Activated T-helper 2 cell treated with anti-CD3 and anti-CD28 coated beads, Interferon-gamma antibody, Interleukin-2, Interleukin-4, amounts not matched to agents 10 μg/mL and 5 μg/mL and 100 μg/mL, durations not matched to agents 14 hours and 24 hours and 36 hours (primary cell): ENCODE data around the gene ARHGAP25. TPM values are rescaled to one million over a fixed set of nuclear protein-coding genes. Genes with fewer than 3 reads are reported as not detected.

Experiments used
- DNase-seq: peaks from one replicate; pipeline ENCODE4 v3.0.0; 2021; ENCODE audit warnings: low spot score
- H3K27ac Mint-ChIP-seq: one replicate; pipeline ENCODE4 v1.8.0; 2021; ENCODE audit warnings: mixed read lengths
- H3K27me3 Mint-ChIP-seq: one replicate; pipeline ENCODE4 v1.8.0; 2021; ENCODE audit warnings: low read depth, mixed read lengths
- H3K36me3 Mint-ChIP-seq: one replicate; pipeline ENCODE4 v1.8.0; 2021; ENCODE audit warnings: low read depth, mixed read lengths
- H3K4me1 Mint-ChIP-seq: one replicate; pipeline ENCODE4 v1.8.0; 2021; ENCODE audit warnings: low read depth, mixed read lengths
- H3K4me3 Mint-ChIP-seq: one replicate; pipeline ENCODE4 v1.8.0; 2021; ENCODE audit warnings: low read depth, mild to moderate bottlenecking, moderate library complexity, mixed read lengths
- H3K9me3 Mint-ChIP-seq: one replicate; pipeline ENCODE4 v1.8.0; 2021; ENCODE audit warnings: mixed read lengths
- intact Hi-C: fragments of 100-400 bp; cut with micrococcal nuclease; formaldehyde crosslinking; loops from one replicate; pipeline ENCODE4 v1.15.1; 2023
- total RNA-seq: library from RNA; stranded (reverse); gene quantifications from 2 replicates; pipeline ENCODE4 v1.2.3, GENCODE V29; 2022

Gene ARHGAP25
- total RNA-seq, 1 donor from 2014 or later, result 41.3 TPM

GRCh38 chr2:68774569-68775271 is 40.1 kb downstream of the ARHGAP25 start:
- Mint-ChIP-seq H3K36me3 (peaks cover 66% of the 10 kb centered on the region), H3K9me3 (no peaks in the 10 kb centered on the region)

DNA sequence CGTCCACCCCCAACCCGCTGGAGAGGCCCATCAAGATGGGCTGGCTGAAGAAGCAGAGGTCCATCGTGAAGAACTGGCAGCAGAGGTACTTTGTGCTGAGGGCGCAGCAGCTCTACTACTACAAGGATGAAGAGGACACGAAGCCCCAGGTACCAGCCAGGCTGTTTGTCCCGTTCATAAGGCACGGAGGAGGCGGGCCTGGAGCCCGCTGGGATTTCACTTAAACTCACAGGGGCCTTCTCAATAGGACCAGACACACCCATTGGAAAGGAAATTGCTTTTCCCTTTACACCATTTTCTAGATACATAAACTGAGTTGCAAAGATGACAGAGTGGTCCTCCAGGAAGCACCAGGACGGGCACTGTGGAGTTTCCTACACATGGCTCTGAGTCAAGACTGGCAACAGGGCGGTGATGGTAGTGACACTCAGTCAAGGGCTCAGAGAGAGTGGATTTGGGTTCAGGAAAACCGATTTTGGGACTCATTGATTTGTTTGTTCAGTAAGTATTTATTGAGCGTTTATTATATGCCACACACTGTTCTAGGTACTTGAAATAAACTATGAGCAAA is 40.7 kb downstream of the ARHGAP25 start:
- H3K4me3 Mint-ChIP-seq, result peak overlapping the region; percentile 77
- peak overlapping the region; percentile 74 for H3K27ac Mint-ChIP-seq

More at GRCh38 chr2:68774569-68775271, 40.1 kb downstream of the ARHGAP25 start:
- peak overlapping the region; percentile 77 for H3K4me3 Mint-ChIP-seq
- peak overlapping the region; percentile 86 for H3K27ac Mint-ChIP-seq
- H3K4me1 Mint-ChIP-seq, result peaks cover 83% of the 10 kb centered on the region
- H3K27me3 Mint-ChIP-seq, result no peaks in the 10 kb centered on the region
- peak; percentile 52 for DNase-seq
- intact Hi-C loops, result loop anchor here (1.0 to 5.0 kb wide), 6 partner anchors 8 to 1377 kb away; partner anchors contain the start of genes ETAA1 and PPP3R1

GRCh38 chr2:68776124-68776523 is 41.5 kb downstream of the ARHGAP25 start:
- H3K27ac Mint-ChIP-seq, result peak overlapping the region; percentile 23
- no peaks in the 10 kb centered on the region for H3K27me3 Mint-ChIP-seq
- DNase-seq, result no peak
- no peaks in the 10 kb centered on the region for H3K9me3 Mint-ChIP-seq
- intact Hi-C loops, result no loop called here
- H3K4me3 Mint-ChIP-seq, result peak overlapping the region; percentile 77
- peaks cover 69% of the 10 kb centered on the region for H3K36me3 Mint-ChIP-seq
- H3K4me1 Mint-ChIP-seq, result peaks cover 74% of the 10 kb centered on the region

More for the DNA sequence above, 40.7 kb downstream of the ARHGAP25 start:
- no peaks in the 10 kb centered on the region for H3K9me3 Mint-ChIP-seq
- no peak for DNase-seq
- peaks cover 63% of the 10 kb centered on the region for H3K36me3 Mint-ChIP-seq
- H3K4me1 Mint-ChIP-seq, result peaks cover 79% of the 10 kb centered on the region
- no peaks in the 10 kb centered on the region for H3K27me3 Mint-ChIP-seq
- intact Hi-C loops, result no loop called here

- Mint-ChIP-seq H3K27me3 (no peaks in the 10 kb centered on the region), H3K4me1 (peaks cover 46% of the 10 kb centered on the region), H3K9me3 (no peaks in the 10 kb centered on the region), H3K36me3 (peaks cover 59% of the 10 kb centered on the region), H3K4me3 (no peak overlapping the region), H3K27ac (peak overlapping the region; percentile 48)
- no peak for DNase-seq
- intact Hi-C loops, result no loop called here
Observed at GRCh38 chr2:68779595-68779994, 45.0 kb downstream of the ARHGAP25 start.

GRCh38 chr2:68784188-68784587 is 49.6 kb downstream of the ARHGAP25 start:
- peaks cover 15% of the 10 kb centered on the region for H3K4me1 Mint-ChIP-seq
- intact Hi-C loops, result no loop called here
- no peak overlapping the region for H3K4me3 Mint-ChIP-seq
- DNase-seq, result no peak
- peak overlapping the region; percentile 7 for H3K27ac Mint-ChIP-seq
- peaks cover 28% of the 10 kb centered on the region for H3K36me3 Mint-ChIP-seq
- no peaks in the 10 kb centered on the region for H3K27me3 Mint-ChIP-seq
- H3K9me3 Mint-ChIP-seq, result no peaks in the 10 kb centered on the region

GRCh38 chr2:68784915-68785314 is 50.3 kb downstream of the ARHGAP25 start:
- H3K9me3 Mint-ChIP-seq, result no peaks in the 10 kb centered on the region
- DNase-seq, result no peak
- peaks cover 28% of the 10 kb centered on the region for H3K36me3 Mint-ChIP-seq
- no peak overlapping the region for H3K27ac Mint-ChIP-seq
- no peak overlapping the region for H3K4me3 Mint-ChIP-seq
- H3K27me3 Mint-ChIP-seq, result no peaks in the 10 kb centered on the region
- intact Hi-C loops, result no loop called here
- H3K4me1 Mint-ChIP-seq, result peaks cover 10% of the 10 kb centered on the region

- H3K36me3 Mint-ChIP-seq, result peaks cover 33% of the 10 kb centered on the region
- H3K27me3 Mint-ChIP-seq, result no peaks in the 10 kb centered on the region
- intact Hi-C loops, result no loop called here
- H3K9me3 Mint-ChIP-seq, result no peaks in the 10 kb centered on the region
- no peak overlapping the region for H3K4me3 Mint-ChIP-seq
- peak; percentile 2 for DNase-seq
- H3K27ac Mint-ChIP-seq, result no peak overlapping the region
- peaks cover 7% of the 10 kb centered on the region for H3K4me1 Mint-ChIP-seq
Observed at GRCh38 chr2:68787356-68787755, 52.7 kb downstream of the ARHGAP25 start.

GRCh38 chr2:68789603-68790002 is 55.0 kb downstream of the ARHGAP25 start:
- peak; percentile 6 for DNase-seq
- no peaks in the 10 kb centered on the region for H3K27me3 Mint-ChIP-seq
- no peak overlapping the region for H3K4me3 Mint-ChIP-seq
- no peaks in the 10 kb centered on the region for H3K9me3 Mint-ChIP-seq
- peaks cover 48% of the 10 kb centered on the region for H3K36me3 Mint-ChIP-seq
- peaks cover 20% of the 10 kb centered on the region for H3K4me1 Mint-ChIP-seq
- H3K27ac Mint-ChIP-seq, result no peak overlapping the region
- intact Hi-C loops, result no loop called here

- no peak overlapping the region for H3K4me3 Mint-ChIP-seq
- no peak for DNase-seq
- H3K27me3 Mint-ChIP-seq, result no peaks in the 10 kb centered on the region
- intact Hi-C loops, result no loop called here
- H3K4me1 Mint-ChIP-seq, result peaks cover 30% of the 10 kb centered on the region
- H3K27ac Mint-ChIP-seq, result peak overlapping the region; percentile 40
- peaks cover 58% of the 10 kb centered on the region for H3K36me3 Mint-ChIP-seq
- no peaks in the 10 kb centered on the region for H3K9me3 Mint-ChIP-seq
Observed at GRCh38 chr2:68790600-68790999, 56.0 kb downstream of the ARHGAP25 start.

DNA sequence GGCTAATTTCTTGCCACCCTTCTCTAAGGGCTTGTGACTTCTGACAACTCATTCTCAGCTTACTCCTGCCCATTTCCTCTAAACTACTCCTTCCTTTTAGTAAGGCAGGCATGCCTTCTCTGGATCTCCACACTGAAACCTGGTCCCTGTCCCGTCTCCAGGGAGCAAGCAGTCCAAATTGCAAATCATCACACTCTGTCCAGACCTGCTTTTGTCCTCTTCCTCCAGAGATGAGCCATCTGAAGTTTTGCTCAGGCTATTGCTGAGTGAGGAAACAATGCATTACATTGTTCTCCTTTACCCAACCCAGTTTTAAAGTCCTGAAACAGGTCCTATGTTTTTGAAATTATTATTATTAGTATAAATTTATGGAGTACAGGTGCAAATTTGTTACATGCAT is 57.3 kb downstream of the ARHGAP25 start:
- H3K9me3 Mint-ChIP-seq, result no peaks in the 10 kb centered on the region
- peak overlapping the region; percentile 4 for H3K27ac Mint-ChIP-seq
- DNase-seq, result no peak
- H3K27me3 Mint-ChIP-seq, result no peaks in the 10 kb centered on the region
- intact Hi-C loops, result no loop called here
- H3K4me3 Mint-ChIP-seq, result no peak overlapping the region
- H3K36me3 Mint-ChIP-seq, result peaks cover 70% of the 10 kb centered on the region
- H3K4me1 Mint-ChIP-seq, result peaks cover 42% of the 10 kb centered on the region

DNA sequence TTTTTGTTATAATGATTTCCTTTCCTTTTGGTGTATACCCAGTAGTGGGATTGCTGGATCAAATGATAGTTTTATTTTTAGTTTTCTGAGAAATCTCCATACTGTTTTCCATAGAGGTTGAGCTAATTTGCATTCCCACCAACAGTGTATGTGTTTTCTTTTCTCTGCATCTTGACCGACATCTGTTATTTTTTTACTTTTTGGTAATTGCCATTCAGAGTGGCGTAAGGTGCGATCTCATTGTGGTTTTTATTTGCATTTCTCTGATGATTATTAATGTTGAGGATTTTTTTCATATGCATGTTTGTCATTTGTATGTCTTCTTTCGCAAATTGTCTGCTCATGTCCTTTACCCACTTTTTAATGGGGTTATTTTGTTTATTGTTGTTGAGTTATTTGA is 58.1 kb downstream of the ARHGAP25 start:
- Mint-ChIP-seq H3K36me3 (peaks cover 75% of the 10 kb centered on the region), H3K27ac (no peak overlapping the region), H3K9me3 (no peaks in the 10 kb centered on the region), H3K4me3 (no peak overlapping the region), H3K27me3 (no peaks in the 10 kb centered on the region), H3K4me1 (peaks cover 42% of the 10 kb centered on the region)
- no peak for DNase-seq
- intact Hi-C loops, result no loop called here

DNA sequence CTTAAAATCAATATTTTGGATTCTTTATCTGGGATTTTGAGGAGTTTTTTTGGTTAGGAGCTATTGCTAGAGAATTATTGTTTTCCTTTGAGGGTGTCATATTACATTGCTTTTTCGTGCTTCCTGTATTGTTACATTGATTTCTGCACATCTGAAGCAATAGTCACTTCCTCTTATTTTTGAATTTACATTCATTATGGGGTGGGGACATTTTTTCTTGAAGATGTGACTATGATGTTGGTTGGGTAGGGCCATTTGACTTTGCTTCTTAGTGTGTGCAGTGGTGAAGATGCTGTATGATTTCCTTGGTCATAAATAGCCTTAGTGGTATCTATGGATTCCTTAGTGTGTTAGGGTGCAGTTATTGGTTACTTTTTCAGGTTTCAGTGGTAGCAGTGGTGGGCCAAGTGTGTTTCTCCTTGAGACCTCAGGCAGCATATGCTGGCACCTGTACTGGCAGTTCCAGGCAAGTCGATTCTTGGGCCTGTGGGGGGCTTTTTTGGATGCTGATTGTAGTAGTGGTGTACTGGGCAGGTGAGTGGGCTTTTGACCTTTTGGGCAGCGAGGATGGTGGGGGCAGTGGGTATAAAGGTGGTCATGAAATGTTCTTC is 61.8 kb downstream of the ARHGAP25 start:
- intact Hi-C loops, result loop anchor here (5.0 kb wide), 1 partner anchor 41 kb away; no protein-coding TSS in a partner anchor
- Mint-ChIP-seq H3K36me3 (peaks cover 85% of the 10 kb centered on the region), H3K4me1 (peaks cover 48% of the 10 kb centered on the region), H3K27me3 (no peaks in the 10 kb centered on the region), H3K9me3 (no peaks in the 10 kb centered on the region), H3K4me3 (no peak overlapping the region), H3K27ac (peak overlapping the region; percentile 47)
- no peak for DNase-seq

GRCh38 chr2:68798569-68798968 is 64.0 kb downstream of the ARHGAP25 start:
- intact Hi-C loops, result loop anchor here (2.0 to 5.0 kb wide), 2 partner anchors 28 to 39 kb away; no protein-coding TSS in a partner anchor
- H3K4me1 Mint-ChIP-seq, result peaks cover 42% of the 10 kb centered on the region

More at GRCh38 chr2:68798569-68798968, 64.0 kb downstream of the ARHGAP25 start:
- H3K4me3 Mint-ChIP-seq, result no peak overlapping the region
- H3K27ac Mint-ChIP-seq, result no peak overlapping the region
- no peak for DNase-seq
- H3K36me3 Mint-ChIP-seq, result peaks cover 70% of the 10 kb centered on the region
- no peaks in the 10 kb centered on the region for H3K9me3 Mint-ChIP-seq
- no peaks in the 10 kb centered on the region for H3K27me3 Mint-ChIP-seq
